Measurements from ENCODE around the gene GFPT2.

GFPT2 gene

GRCh38 chr5:180271221-180271620 is 81.9 kb downstream of the GFPT2 start:
- DNase-seq = peak; percentile 70 to 83

GRCh38 chr5:180259260-180259611 is 93.9 kb downstream of the GFPT2 start:
- DNase-seq = no peak

- DNase-seq = no peak
Observed at GRCh38 chr5:180253036-180253824, 99.9 kb downstream of the GFPT2 start.

GRCh38 chr5:180251887-180252286 is 101.2 kb downstream of the GFPT2 start:
- no peak for DNase-seq

GRCh38 chr5:180251141-180251540 is 102.0 kb downstream of the GFPT2 start:
- DNase-seq = no peak

Measured in inflammatory macrophage treated with lipopolysaccharide for 1 hour (primary cell).